HCT116 (cell line): ENCODE measurements around the gene PWWP2B. TPM values are rescaled to one million over a fixed set of nuclear protein-coding genes. Genes with fewer than 3 reads are reported as not detected.
A peak's percentile ranks its signal among the peaks of the same experiment; 100 is the strongest.

Source experiments
- ATAC-seq: fragments of 200-7000 bp; cut with Tn5 transposase; 2 replicates; pipeline ENCODE4 v1.9.1; 2020; ENCODE audit warnings: mild to moderate bottlenecking, moderate library complexity
- BruUV-seq: library from RNA; stranded (reverse); fragments of 400-500 nt; replicated peaks from 2 replicates; lab custom pipeline; 2021; lab: Mats Ljungman, UMichigan
- CTCF ChIA-PET: fragments of 300-600 bp; sonication (Branson Sonifier 250); formaldehyde crosslinking; loops from one replicate; lab custom pipeline; 2021; ENCODE audit warnings: antibody characterized with exemption; lab: Charles Lee
- POLR2A ChIA-PET: fragments of 300-600, 350-600 bp; sonication (Branson Sonifier 250); formaldehyde crosslinking; loops from one replicate; lab custom pipeline; 2021; ENCODE audit warnings: antibody characterized with exemption; lab: Charles Lee
- RAD21 ChIA-PET, 2 experiments: fragments of 300-600 bp; sonication (Branson Sonifier 250); formaldehyde crosslinking; loops; one replicate each; lab custom pipeline; 2023; ENCODE audit warnings: low total read pairs in 2 of 2; ENCODE audit not compliant: uncharacterized antibody in 2 of 2, unreplicated experiment in 2 of 2, low non-redundant PET in 1 of 2; lab: Charles Lee
- DNase-seq: peaks from one replicate; pipeline ENCODE4 v3.0.0-alpha.2; 2010; ENCODE audit warnings: low read depth, low spot score
- H2AFZ ChIP-seq: fragments of 200-600 bp; shearing (Covaris generic), sonication (generic); 2 replicates; pipeline ENCODE4 v1.6.1; 2017; ENCODE audit warnings: low read depth, mixed run types, mixed read lengths, antibody characterized with exemption, low read length; ENCODE audit not compliant: poor library complexity, severe bottlenecking
- H3K27ac ChIP-seq: 2 replicates; pipeline ENCODE4 v1.5.1; 2012; ENCODE audit warnings: low read depth, low read length
- H3K27me3 ChIP-seq: fragments of 200-600 bp; sonication (generic); 2 replicates; pipeline ENCODE4 v1.6.1; 2016; ENCODE audit warnings: mixed run types, low read length, mixed read lengths; ENCODE audit not compliant: insufficient read depth
- H3K36me3 ChIP-seq, 2 experiments: fragments of 200-500 bp in 1 of 2; fragments of 200-600 bp in 1 of 2; sonication (Bioruptor generic) in 1 of 2; sonication (generic) in 1 of 2; 2 replicates each; pipeline versions ENCODE4 v1.5.1 to v1.6.1; 2014 to 2016; ENCODE audit warnings: low read length in 2 of 2, inconsistent platforms in 1 of 2, mixed read lengths in 1 of 2, mixed run types in 1 of 2; ENCODE audit not compliant: insufficient read depth in 2 of 2, control insufficient read depth in 1 of 2
- H3K4me1 ChIP-seq, 2 experiments: fragments of 200-600 bp in 1 of 2; sonication (generic) in 1 of 2; 2 replicates each; pipeline versions ENCODE4 v1.5.1 to v1.6.1; 2012 to 2017; ENCODE audit warnings: low read length in 2 of 2, inconsistent platforms in 1 of 2, mild to moderate bottlenecking in 1 of 2, mixed read lengths in 1 of 2, mixed run types in 1 of 2, moderate library complexity in 1 of 2; ENCODE audit not compliant: insufficient read depth in 2 of 2, control insufficient read depth in 1 of 2
- H3K4me2 ChIP-seq: fragments of 200-600 bp; sonication (generic); 2 replicates; pipeline ENCODE4 v1.6.1; 2017; ENCODE audit warnings: mixed run types, low read length, mixed read lengths
- H3K4me3 ChIP-seq, 2 experiments: fragments of 200-600 bp in 1 of 2; sonication (generic) in 1 of 2; replicated peaks in 1 of 2; 2 replicates each; pipeline ENCODE4 v1.5.1; 2011 to 2016; ENCODE audit warnings: low read length in 2 of 2, control low read depth in 1 of 2, low read depth in 1 of 2, mild to moderate bottlenecking in 1 of 2, mixed read lengths in 1 of 2, mixed run types in 1 of 2
- H3K79me2 ChIP-seq: fragments of 200-600 bp; sonication (generic); 2 replicates; pipeline ENCODE4 v1.6.1; 2017; ENCODE audit warnings: mild to moderate bottlenecking, mixed run types, low read length, moderate library complexity, mixed read lengths; ENCODE audit not compliant: insufficient read depth
- H3K9ac ChIP-seq: fragments of 200-600 bp; sonication (generic); 2 replicates; pipeline ENCODE4 v1.6.1; 2016; ENCODE audit warnings: low read length, mixed read lengths
- H3K9me2 ChIP-seq: fragments of 200-600 bp; sonication (generic), shearing (Covaris generic); 2 replicates; pipeline ENCODE4 v1.6.1; 2017; ENCODE audit warnings: mixed run types, mild to moderate bottlenecking, moderate library complexity; ENCODE audit not compliant: insufficient read depth
- H3K9me3 ChIP-seq, 2 experiments: fragments of 200-500 bp in 1 of 2; fragments of 200-600 bp in 1 of 2; sonication (Bioruptor generic) in 1 of 2; sonication (generic) in 1 of 2; 2 replicates each; pipeline ENCODE4 v1.6.1; 2014 to 2017; ENCODE audit warnings: low read length in 2 of 2, mixed read lengths in 2 of 2, inconsistent platforms in 1 of 2, low read depth in 1 of 2, mild to moderate bottlenecking in 1 of 2, mixed run types in 1 of 2, moderate library complexity in 1 of 2; ENCODE audit not compliant: control insufficient read depth in 1 of 2, insufficient read depth in 1 of 2
- H4K20me1 ChIP-seq: fragments of 200-600 bp; sonication (generic), shearing (Covaris generic); 2 replicates; pipeline ENCODE4 v1.6.1; 2017; ENCODE audit warnings: mixed run types, mild to moderate bottlenecking, moderate library complexity; ENCODE audit not compliant: insufficient read depth
- POLR2AphosphoS5 ChIP-seq: IDR thresholded peaks from 2 replicates; pipeline ENCODE4 v1.6.1; 2011; ENCODE audit warnings: mild to moderate bottlenecking, low read depth, low read length, moderate library complexity
- SP1 ChIP-seq: IDR thresholded peaks from 2 replicates; pipeline ENCODE4 v1.6.1; 2012; ENCODE audit warnings: low read depth
- YY1 ChIP-seq: IDR thresholded peaks from 2 replicates; pipeline ENCODE4 v1.6.1; 2011; ENCODE audit warnings: low read length, low read depth, moderate library complexity, mild to moderate bottlenecking; ENCODE audit not compliant: insufficient replicate concordance; ENCODE audit errors: extremely low read depth
- intact Hi-C: fragments of 100-400 bp; cut with micrococcal nuclease; formaldehyde crosslinking; loops from 2 replicates; pipeline ENCODE4 v1.10.0; 2022
- total RNA-seq: library from RNA; stranded (reverse); gene quantifications from one replicate; pipeline ENCODE4 v1.2.1, GENCODE V29; 2021; ENCODE audit not compliant: unreplicated experiment
- TF ChIP-seq, protein P1 (sequence below): IDR thresholded peaks from 2 replicates; pipeline ENCODE4 v1.6.1; 2012
- TF ChIP-seq, protein P2 (sequence below): IDR thresholded peaks from 2 replicates; pipeline ENCODE4 v1.6.1; 2012

The PWWP2B gene
- total RNA-seq, 1 experiment from 2014 or later: 13.9 TPM

GRCh38 chr10:132417957-132418441 lies 21.0 kb downstream of the PWWP2B start:
- Histone ChIP-seq H3K4me2 (peak overlapping the region; percentile 60; the same call in 1 of the 2 replicates), H3K27ac (peak overlapping the region; percentile 66), H3K27me3 (no peaks in the 10 kb centered on the region), H3K9me2 (no peaks in the 10 kb centered on the region), H3K4me3 (no peak overlapping the region), H3K4me1 (peaks cover 33 to 42% of the 10 kb centered on the region in 2 experiments), H4K20me1 (no peaks in the 10 kb centered on the region), H3K9me3 (no peaks in the 10 kb centered on the region), H3K79me2 (peaks cover 12% of the 10 kb centered on the region; the same call in 1 of the 2 replicates), H3K9ac (peak overlapping the region; percentile 39; the same call in 1 of the 2 replicates), H3K36me3 (peaks cover 0 to 6% of the 10 kb centered on the region in 2 experiments; a peak in 1 of 4 replicates), H2AFZ (no peak overlapping the region)
- ChIA-PET RAD21 (no interaction called here), POLR2A (interaction anchor here (1.2 kb wide), 1 partner anchor 8 kb away, joined by 10 read pairs; no protein-coding TSS in a partner anchor), CTCF (no interaction called here)
- TF ChIP-seq SP1 (no peak), YY1 (no peak)
- BruUV-seq: no TSS peak
- DNase-seq (no peak), ATAC-seq (no peak)
- intact Hi-C loops: no loop called here

DNA sequence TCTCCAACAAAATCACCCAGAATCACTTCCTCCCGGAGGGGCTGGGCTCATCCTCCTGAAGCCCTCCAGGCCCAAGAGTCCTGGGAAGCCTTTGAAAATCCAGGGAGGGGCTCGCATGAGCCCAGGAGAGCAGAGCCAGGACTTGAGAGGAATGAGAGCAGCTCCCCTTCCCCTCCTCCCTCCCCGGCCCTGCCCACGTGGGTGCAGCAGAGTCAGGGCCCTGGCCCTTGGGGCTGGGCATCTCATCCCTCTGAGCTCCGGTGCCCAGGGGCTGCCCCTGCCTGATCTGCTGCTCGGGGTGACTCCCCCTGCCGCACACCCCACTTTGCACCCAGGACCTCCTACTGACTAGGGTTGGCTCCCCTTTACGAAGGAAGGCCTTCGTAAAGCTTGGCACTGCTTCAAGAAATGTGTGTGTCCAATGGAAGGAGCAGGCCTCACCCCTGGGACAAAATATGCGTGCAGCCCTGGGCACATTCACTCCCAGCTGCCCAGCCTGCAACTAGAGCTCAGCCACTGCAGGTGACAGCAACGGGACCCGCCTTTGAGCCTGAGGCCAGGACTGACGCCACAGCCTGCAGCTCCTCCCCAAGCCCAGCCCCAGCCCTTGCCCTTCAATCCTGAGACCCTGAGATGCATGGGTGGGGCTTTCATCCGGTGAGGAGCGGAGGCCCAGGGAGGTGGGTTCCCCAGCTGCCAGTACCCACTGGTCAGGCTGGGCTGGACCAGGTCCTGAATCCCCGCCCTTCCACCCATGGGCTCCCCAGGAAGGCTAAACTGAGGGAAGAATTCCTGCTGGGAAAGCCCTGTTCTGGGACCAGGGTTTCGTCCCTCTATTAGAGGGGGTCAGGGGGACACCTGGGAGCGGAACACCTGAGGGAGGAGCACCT lies 21.8 kb downstream of the PWWP2B start:
- H2AFZ ChIP-seq: no peak overlapping the region
- ChIA-PET CTCF (no interaction called here), POLR2A (interaction anchor here (1.2 kb wide), 1 partner anchor 9 kb away, joined by 10 read pairs; no protein-coding TSS in a partner anchor), RAD21 (no interaction called here)
- peak; percentile 49 for DNase-seq
- no peaks in the 10 kb centered on the region for H3K9me3 ChIP-seq
- TF ChIP-seq SP1: peak; percentile 37
- TF ChIP-seq, protein P1, sequence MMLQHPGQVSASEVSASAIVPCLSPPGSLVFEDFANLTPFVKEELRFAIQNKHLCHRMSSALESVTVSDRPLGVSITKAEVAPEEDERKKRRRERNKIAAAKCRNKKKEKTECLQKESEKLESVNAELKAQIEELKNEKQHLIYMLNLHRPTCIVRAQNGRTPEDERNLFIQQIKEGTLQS: no peak
- TF ChIP-seq POLR2AphosphoS5: 0 out of 2 replicates have a peak, but pooled peaks have one; percentile 16
- TF ChIP-seq, protein P2, sequence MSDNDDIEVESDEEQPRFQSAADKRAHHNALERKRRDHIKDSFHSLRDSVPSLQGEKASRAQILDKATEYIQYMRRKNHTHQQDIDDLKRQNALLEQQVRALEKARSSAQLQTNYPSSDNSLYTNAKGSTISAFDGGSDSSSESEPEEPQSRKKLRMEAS: no peak
- no peaks in the 10 kb centered on the region for H4K20me1 ChIP-seq
- H3K79me2 ChIP-seq: peaks cover 12% of the 10 kb centered on the region; the same call in 1 of the 2 replicates
- H3K4me3 ChIP-seq: no peak overlapping the region
- BruUV-seq: no TSS peak
- intact Hi-C loops: no loop called here
- H3K4me2 ChIP-seq: peak overlapping the region; percentile 60
- H3K27me3 ChIP-seq: no peaks in the 10 kb centered on the region
- H3K9me2 ChIP-seq: no peaks in the 10 kb centered on the region
- peak overlapping the region; percentile 39; the same call in 1 of the 2 replicates for H3K9ac ChIP-seq
- peaks cover 33 to 42% of the 10 kb centered on the region in 2 experiments for H3K4me1 ChIP-seq
- peak overlapping the region; percentile 66 for H3K27ac ChIP-seq
- H3K36me3 ChIP-seq: peaks cover 0 to 6% of the 10 kb centered on the region in 2 experiments; a peak in 1 of 4 replicates
- ATAC-seq: peak; percentile 82
